HG03060 (cell line): ENCODE data around the gene TLX2.

Experiments
- ATAC-seq: cut with Tn5 transposase; IDR thresholded peaks from one replicate; pipeline ENCODE4 v1.9.1; 2021; ENCODE audit warnings: low read depth, moderate number of reproducible peaks; ENCODE audit not compliant: unreplicated experiment

Gene TLX2

DNA sequence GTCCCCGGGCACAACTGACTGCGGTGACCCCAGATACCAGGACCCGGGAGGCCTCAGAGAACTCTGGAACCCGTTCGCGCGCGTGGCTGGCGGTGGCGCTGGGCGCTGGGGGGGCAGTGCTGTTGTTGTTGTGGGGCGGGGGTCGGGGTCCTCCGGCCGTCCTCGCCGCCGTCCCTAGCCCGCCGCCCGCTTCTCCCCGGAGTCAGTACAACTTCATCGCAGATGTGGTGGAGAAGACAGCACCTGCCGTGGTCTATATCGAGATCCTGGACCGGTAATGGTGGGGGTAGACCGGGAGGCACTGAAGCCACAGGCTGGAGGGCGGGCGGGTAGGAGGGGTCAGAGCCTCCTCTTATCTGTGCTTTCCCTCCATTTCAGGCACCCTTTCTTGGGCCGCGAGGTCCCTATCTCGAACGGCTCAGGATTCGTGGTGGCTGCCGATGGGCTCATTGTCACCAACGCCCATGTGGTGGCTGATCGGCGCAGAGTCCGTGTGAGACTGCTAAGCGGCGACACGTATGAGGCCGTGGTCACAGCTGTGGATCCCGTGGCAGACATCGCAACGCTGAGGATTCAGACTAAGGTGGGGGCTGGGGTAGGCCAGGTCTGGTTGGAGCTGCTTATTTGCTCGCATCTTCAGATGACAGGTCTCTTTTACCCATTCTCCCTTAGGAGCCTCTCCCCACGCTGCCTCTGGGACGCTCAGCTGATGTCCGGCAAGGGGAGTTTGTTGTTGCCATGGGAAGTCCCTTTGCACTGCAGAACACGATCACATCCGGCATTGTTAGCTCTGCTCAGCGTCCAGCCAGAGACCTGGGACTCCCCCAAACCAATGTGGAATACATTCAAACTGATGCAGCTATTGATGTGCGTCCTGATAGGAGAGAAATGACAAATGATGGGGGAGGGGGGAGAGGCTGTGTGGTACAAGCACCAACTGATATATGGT, 16.3 kb downstream of the TLX2 start:
- ATAC-seq, result no peak

DNA sequence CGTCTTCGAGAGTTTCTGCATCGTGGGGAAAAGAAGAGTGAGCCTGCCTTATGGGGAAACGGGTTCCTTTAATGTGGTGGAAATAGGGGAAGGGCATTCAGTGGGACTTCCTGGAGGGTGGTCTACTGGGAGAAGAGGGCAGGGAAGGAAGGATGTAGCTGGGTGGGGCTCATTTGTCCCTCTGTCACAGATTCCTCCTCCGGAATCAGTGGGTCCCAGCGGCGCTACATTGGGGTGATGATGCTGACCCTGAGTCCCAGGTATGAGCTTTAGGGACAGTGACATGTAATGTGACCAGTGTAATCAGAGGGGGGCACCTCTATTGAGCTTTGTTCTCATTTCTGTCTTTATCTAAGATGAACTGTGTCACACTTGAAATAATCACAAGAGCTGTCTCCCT, 17.4 kb downstream of the TLX2 start:
- no peak for ATAC-seq

DNA sequence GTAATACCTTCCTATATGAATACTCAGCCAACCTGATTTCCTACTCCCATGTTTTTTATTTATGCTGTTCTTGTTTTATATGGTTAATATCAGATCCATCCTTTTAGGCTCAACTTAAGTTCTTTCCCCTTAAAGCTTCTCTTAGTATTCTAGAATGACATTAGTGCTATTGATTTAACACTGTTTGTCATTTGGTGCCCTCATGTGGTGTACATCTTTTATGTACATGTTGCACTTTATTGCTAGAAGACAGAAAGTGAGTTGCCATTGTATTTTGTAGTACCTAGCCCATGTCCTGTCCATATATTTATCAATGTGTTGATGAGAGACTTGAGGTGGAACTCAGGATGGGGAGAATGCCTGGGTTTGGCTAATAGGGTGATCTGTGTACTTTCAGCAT, 18.0 kb downstream of the TLX2 start:
- no peak for ATAC-seq

GRCh38 chr2:74533464-74533863, 19.2 kb downstream of the TLX2 start:
- ATAC-seq, result no peak

DNA sequence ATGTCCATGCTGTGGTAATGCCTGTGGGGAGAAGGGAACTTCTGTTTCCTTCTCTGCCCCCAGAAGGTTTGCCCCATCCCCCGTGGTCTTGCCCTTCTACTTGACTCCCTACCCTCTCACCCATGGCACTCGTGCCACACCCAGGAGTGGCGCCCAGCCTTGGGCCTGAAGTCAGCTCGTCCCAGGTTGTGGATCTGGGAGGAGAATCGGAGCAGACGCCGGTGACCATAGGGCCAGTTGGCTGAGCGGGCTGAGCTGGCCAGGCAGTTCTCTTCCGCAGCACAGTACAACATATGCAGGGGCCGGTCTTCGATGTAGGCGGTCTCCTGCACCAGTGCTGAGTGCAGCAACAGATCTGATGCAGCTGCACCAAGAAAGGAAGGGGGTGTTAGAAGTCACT, 20.2 kb downstream of the TLX2 start:
- no peak for ATAC-seq

DNA sequence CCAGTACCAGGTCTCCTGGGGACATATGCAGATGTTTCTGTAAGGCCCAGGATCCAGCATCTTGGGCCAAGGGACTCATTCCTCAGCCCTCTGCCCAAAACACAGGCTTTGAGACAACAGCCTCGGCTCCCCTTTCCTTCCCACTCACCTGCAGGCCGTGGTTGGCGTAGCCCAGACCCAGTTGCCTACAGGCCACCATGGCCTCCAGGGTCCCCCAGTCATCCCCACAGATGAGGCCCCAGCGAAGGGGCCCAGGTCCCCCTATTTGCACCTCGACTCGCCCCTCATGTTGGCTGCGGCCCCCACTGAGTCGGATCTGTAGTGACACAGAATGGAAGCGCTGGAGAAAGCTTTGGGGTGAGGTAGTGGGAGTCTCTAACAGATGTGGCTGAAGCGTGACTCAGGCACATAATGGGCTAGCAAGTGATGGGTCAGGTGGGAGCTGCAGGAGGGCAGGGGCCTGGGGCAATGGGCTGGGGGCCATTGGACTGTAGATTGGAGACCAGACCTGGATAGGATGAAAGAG, 21.3 kb downstream of the TLX2 start:
- ATAC-seq, result no peak

- ATAC-seq, result no peak
These were observed 22.1 kb downstream of the TLX2 start for GRCh38 chr2:74536166-74536950.

- no peak for ATAC-seq
These were observed 22.9 kb downstream of the TLX2 start for GRCh38 chr2:74537140-74537539.

GRCh38 chr2:74538881-74539339, 24.7 kb downstream of the TLX2 start:
- no peak for ATAC-seq

- ATAC-seq, result no peak
These were observed 26.0 kb downstream of the TLX2 start for GRCh38 chr2:74540291-74540690.

DNA sequence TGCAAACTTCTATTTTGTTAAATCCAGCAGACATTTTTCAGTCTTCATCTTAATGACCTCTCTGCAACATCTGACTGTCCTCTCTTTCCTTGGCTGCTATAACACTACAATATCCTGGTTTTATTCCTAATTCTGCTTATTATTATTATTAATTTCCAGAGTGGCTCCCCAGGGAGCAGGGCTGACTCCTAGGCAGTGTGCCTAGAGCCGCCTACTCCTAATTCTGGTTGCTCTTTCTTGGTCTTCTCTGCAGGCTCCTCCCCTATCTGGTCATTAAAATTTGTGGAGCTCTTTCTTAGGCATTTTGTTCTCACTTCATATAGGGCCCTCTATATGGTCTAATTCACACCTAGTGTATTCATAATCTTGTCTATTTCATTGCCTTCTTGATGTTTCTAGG, 28.7 kb downstream of the TLX2 start:
- ATAC-seq, result no peak

GRCh38 chr2:74544634-74545033, 30.4 kb downstream of the TLX2 start:
- ATAC-seq, result no peak

DNA sequence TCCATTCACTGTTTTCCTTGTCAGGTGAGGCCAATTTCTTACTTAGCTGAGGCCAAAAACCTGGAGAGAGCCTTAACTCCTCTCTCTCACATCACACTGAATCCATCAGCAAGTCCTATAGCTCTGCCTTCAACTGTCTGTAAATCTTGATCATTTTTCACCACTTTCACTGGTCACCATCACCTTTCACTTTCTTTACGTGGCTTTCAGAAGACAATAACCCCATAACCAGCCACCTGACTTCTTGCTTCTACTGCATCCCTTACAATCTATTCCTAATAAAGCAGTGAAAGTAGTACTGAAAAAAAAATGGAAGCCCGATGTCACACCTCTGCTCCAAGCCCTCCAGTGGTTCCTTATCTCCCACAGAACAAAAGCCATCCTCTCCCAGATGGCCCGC, 31.8 kb downstream of the TLX2 start:
- ATAC-seq, result no peak

GRCh38 chr2:74548285-74548899, 34.1 kb downstream of the TLX2 start:
- no peak for ATAC-seq

GRCh38 chr2:74548900-74549826, 34.9 kb downstream of the TLX2 start:
- ATAC-seq, result no peak

DNA sequence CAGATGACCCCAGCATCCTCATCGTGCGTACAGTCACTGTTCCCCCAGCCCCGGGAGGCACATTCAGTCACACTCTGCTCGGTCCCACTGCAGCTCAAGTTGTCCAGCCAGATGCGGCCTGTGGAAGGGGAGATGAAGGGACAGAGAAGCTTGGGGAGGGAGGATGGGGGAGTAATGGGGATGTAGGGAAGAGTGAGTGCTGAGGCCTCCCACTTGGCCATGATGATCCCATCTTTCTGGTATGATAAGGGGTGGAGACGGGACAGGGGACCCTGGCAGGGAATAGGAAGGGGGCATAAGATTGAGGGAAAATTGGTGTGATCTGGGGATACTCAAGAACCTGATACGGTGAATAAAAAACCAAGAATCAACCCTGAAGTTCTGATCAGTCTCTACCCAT, 36.0 kb downstream of the TLX2 start:
- no peak for ATAC-seq

GRCh38 chr2:74551530-74551929, 37.3 kb downstream of the TLX2 start:
- no peak for ATAC-seq

DNA sequence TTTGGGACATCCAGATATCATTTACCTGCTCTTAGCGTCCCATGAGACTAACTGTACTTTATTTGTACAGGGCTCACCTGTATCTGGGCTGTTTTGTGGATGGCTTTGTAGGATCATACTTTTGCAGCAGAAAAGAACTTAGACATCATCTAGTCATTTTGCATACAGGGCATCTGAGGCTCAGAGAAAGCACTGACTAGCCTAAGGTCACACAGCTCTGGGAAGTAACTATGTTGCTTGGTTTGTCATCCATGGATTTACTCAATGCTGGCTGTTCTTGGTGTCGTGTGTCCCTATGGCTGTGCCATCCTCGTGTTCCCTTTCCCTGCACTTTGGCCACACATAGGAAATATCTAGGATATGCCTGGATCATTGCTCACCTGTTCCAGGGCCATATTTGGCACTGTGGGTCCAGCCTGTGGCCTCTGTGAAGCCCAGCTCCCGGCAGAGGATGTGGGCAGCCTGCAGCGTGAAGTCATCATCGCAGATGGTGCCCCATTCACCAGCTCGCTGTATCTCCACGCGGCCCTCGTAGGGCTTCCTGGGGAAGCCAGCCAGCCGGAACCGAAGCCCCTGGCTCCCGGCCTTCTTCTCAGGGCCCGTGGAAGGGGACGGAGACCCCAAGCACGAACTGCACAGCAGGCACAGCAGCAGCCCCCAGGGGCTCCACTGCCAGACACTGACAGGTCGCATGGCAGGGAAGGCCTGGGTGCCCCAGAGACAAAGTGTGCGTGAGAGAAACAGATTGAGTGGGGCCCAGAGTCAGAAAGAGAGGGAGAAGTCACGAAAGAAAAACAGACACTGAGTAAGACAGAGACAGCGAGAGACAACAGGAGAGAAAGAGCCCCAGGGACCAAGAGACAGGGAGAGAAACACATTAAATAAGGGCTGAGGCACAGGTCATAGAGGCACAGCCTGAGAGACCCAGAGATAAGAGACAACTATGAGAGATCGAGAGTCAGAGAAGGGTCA, 38.0 kb downstream of the TLX2 start:
- ATAC-seq, result no peak
